Measurements from ENCODE around the gene ATAT1.

ATAT1 gene

GRCh38 chr6:30601815-30602641, 24.6 kb upstream of the ATAT1 start:
- no peak for TF ChIP-seq CTCF (conservative IDR thresholded peaks at IDR 0.05; ENCODE audit: low read depth, low read length)
- no peak overlapping the region for H3K4me3 ChIP-seq (ENCODE audit: low read depth, low read length)
- DNase-seq (ENCODE audit: low read depth) = no peak

- TF ChIP-seq CTCF (conservative IDR thresholded peaks at IDR 0.05; ENCODE audit: low read depth, low read length) = no peak
- no peak overlapping the region for H3K4me3 ChIP-seq (ENCODE audit: low read depth, low read length)
- DNase-seq (ENCODE audit: low read depth) = no peak
Observed at GRCh38 chr6:30603961-30604360, 22.7 kb upstream of the ATAT1 start.

- no peak for TF ChIP-seq CTCF (conservative IDR thresholded peaks at IDR 0.05; ENCODE audit: low read depth, low read length)
- no peak overlapping the region for H3K4me3 ChIP-seq (ENCODE audit: low read depth, low read length)
- DNase-seq (ENCODE audit: low read depth) = no peak
Observed at GRCh38 chr6:30610065-30610464, 16.6 kb upstream of the ATAT1 start.

- TF ChIP-seq CTCF (conservative IDR thresholded peaks at IDR 0.05; ENCODE audit: low read depth, low read length) = no peak
- H3K4me3 ChIP-seq (ENCODE audit: low read depth, low read length) = no peak overlapping the region
- DNase-seq (ENCODE audit: low read depth) = peak; percentile 27
Observed at GRCh38 chr6:30611150-30611855, 15.4 kb upstream of the ATAT1 start.

- no peak overlapping the region for H3K4me3 ChIP-seq (ENCODE audit: low read depth, low read length)
- no peak for DNase-seq (ENCODE audit: low read depth)
- no peak for TF ChIP-seq CTCF (conservative IDR thresholded peaks at IDR 0.05; ENCODE audit: low read depth, low read length)
Observed at GRCh38 chr6:30611856-30612194, 14.8 kb upstream of the ATAT1 start.

- no peak overlapping the region for H3K4me3 ChIP-seq (ENCODE audit: low read depth, low read length)
- DNase-seq (ENCODE audit: low read depth) = peak; percentile 61
- TF ChIP-seq CTCF (conservative IDR thresholded peaks at IDR 0.05; ENCODE audit: low read depth, low read length) = peak; percentile 56
Observed at GRCh38 chr6:30612213-30612612, 14.5 kb upstream of the ATAT1 start.

All from choroid plexus epithelial cell (primary cell).